HepG2 (cell line): Measurements from ENCODE around the gene HSP90AB1. TPM values are rescaled to one million over a fixed set of nuclear protein-coding genes. Genes with fewer than 3 reads are reported as not detected.
A peak's percentile ranks its signal among the peaks of the same experiment; 100 is the strongest.

Experiments
- BCL3 ChIP-seq: sonication (generic); formaldehyde crosslinking; IDR thresholded peaks from 2 replicates; pipeline ENCODE4 v1.5.1; 2020; ENCODE audit warnings: mild to moderate bottlenecking, missing genetic modification reagents, moderate library complexity
- CCAR2 ChIP-seq: fragments of 200-400 bp; formaldehyde crosslinking; optimal IDR thresholded peaks from 2 replicates; pipeline ENCODE3; 2018; ENCODE audit warnings: low read depth, mild to moderate bottlenecking, low read length, moderate library complexity
- GATA4 ChIP-seq: sonication (generic); IDR thresholded peaks from 2 replicates; pipeline ENCODE4 v1.6.1; 2016; ENCODE audit warnings: antibody characterized with exemption, low read depth, borderline replicate concordance
- HMGXB4 ChIP-seq, 2 experiments: sonication (generic) in 1 of 2; formaldehyde crosslinking in 1 of 2; IDR thresholded peaks; 2 replicates each; pipeline versions ENCODE4 v1.4.0 to v1.6.1; 2018 to 2020; ENCODE audit warnings: missing genetic modification reagents in 2 of 2, borderline replicate concordance in 1 of 2, low read depth in 1 of 2, mild to moderate bottlenecking in 1 of 2, missing biosample characterization in 1 of 2
- HNRNPH1 ChIP-seq: fragments of 200-400 bp; formaldehyde crosslinking; optimal IDR thresholded peaks from 2 replicates; pipeline ENCODE3; 2017; ENCODE audit warnings: mild to moderate bottlenecking, low read depth, low read length
- JARID2 ChIP-seq: sonication (generic); formaldehyde crosslinking; IDR thresholded peaks from 2 replicates; pipeline ENCODE4 v1.8.1; 2023; ENCODE audit warnings: missing genetic modification reagents, inconsistent platforms; ENCODE audit not compliant: insufficient replicate concordance
- PHB2 ChIP-seq: fragments of 450-650 bp; IDR thresholded peaks from 2 replicates; pipeline ENCODE4 v1.6.1; 2018; ENCODE audit not compliant: partially characterized antibody
- PLRG1 ChIP-seq: fragments of 450-650 bp; conservative IDR thresholded peaks from 2 replicates; pipeline ENCODE4 v1.6.1; 2016
- POLR2AphosphoS2 ChIP-seq: IDR thresholded peaks from 2 replicates; pipeline ENCODE4 v1.6.1; 2011; ENCODE audit warnings: low read depth, low read length, improper control_type of control experiment
- PRPF4 ChIP-seq: fragments of 200-400 bp; formaldehyde crosslinking; IDR thresholded peaks from 2 replicates; pipeline ENCODE4 v1.6.1; 2016; ENCODE audit warnings: low read length, low read depth; ENCODE audit not compliant: poor library complexity, severe bottlenecking
- RNF2 ChIP-seq: fragments of 450-650 bp; conservative IDR thresholded peaks from 2 replicates; pipeline ENCODE4 v1.6.1; 2016; ENCODE audit warnings: low read depth
- SMAD3 ChIP-seq: sonication (generic); formaldehyde crosslinking; IDR thresholded peaks from 2 replicates; pipeline ENCODE4 v1.4.0; 2020; ENCODE audit warnings: missing genetic modification reagents
- SP5 ChIP-seq: IDR thresholded peaks from 2 replicates; pipeline ENCODE4 v1.6.1; 2016; ENCODE audit warnings: low read depth, borderline replicate concordance
- TARDBP ChIP-seq: sonication (generic); formaldehyde crosslinking; IDR thresholded peaks from 2 replicates; pipeline ENCODE4 v1.8.0; 2022; ENCODE audit warnings: mild to moderate bottlenecking, missing genetic modification reagents
- ZFX ChIP-seq: sonication (generic); formaldehyde crosslinking; IDR thresholded peaks from 2 replicates; pipeline ENCODE4 v1.4.0; 2020; ENCODE audit warnings: mild to moderate bottlenecking, low read depth, missing genetic modification reagents, moderate library complexity
- ZNF256 ChIP-seq: sonication (generic); formaldehyde crosslinking; conservative IDR thresholded peaks from 2 replicates; pipeline ENCODE4 v1.4.0; 2020; ENCODE audit warnings: missing genetic modification reagents
- ZNF3 ChIP-seq: IDR thresholded peaks from 2 replicates; pipeline ENCODE4 v1.7.0; 2017; ENCODE audit warnings: inconsistent platforms
- ZNF317 ChIP-seq: sonication (generic); formaldehyde crosslinking; IDR thresholded peaks from 2 replicates; pipeline ENCODE4 v1.5.0; 2020; ENCODE audit warnings: mild to moderate bottlenecking, missing genetic modification reagents
- ZNF644 ChIP-seq: IDR thresholded peaks from 2 replicates; pipeline ENCODE4 v1.6.1; 2016; ENCODE audit warnings: low read depth
- ZNF674 ChIP-seq: sonication (generic); formaldehyde crosslinking; IDR thresholded peaks from 2 replicates; pipeline ENCODE4 v1.5.0; 2020; ENCODE audit warnings: low read depth, mild to moderate bottlenecking, missing genetic modification reagents
- ZNF704 ChIP-seq: sonication (generic); formaldehyde crosslinking; IDR thresholded peaks from 2 replicates; pipeline ENCODE4 v1.8.1; 2023; ENCODE audit warnings: mild to moderate bottlenecking, inconsistent platforms, moderate library complexity, missing genetic modification reagents, borderline replicate concordance
- ZNF772 ChIP-seq: sonication (generic); formaldehyde crosslinking; IDR thresholded peaks from 2 replicates; pipeline ENCODE4 v1.5.0; 2020; ENCODE audit warnings: mild to moderate bottlenecking, missing genetic modification reagents
- polyA plus RNA-seq, 8 experiments: library from polyadenylated mRNA; depleted of rRNA in 3 of 8; stranded (reverse) in 7 of 8; unstranded in 1 of 8; fragments of >200 nt; fragmentation: Illumina TruSeq in 4 of 8; extraction: Trizol in 4 of 8; gene quantifications; 2 replicates each; pipeline versions ENCODE4 v1.2.1 to v1.2.3, GENCODE V29; 2011 to 2016; ENCODE audit warnings: low read depth in 4 of 8, missing spikeins in 1 of 8, mixed read lengths in 1 of 8; ENCODE audit not compliant: insufficient read depth in 1 of 8
- total RNA-seq, 5 experiments: library from RNA; depleted of rRNA; stranded (reverse); fragments of >200 nt; fragmentation: Illumina TruSeq; extraction: Trizol; gene quantifications; 2 replicates each; pipeline ENCODE4 v1.2.3, GENCODE V29; 2016; ENCODE audit warnings: low read depth in 1 of 5
- TF ChIP-seq, protein P1 (sequence below): conservative IDR thresholded peaks from 2 replicates; pipeline ENCODE4 v1.6.1; 2018; ENCODE audit warnings: missing genetic modification reagents

Gene HSP90AB1
- total and polyA plus RNA-seq, 2 of the 13 experiments (the other 11 are each of a cell fraction or from before 2014, with no cell fraction given) = 1,325 to 1,472 TPM

GRCh38 chr6:44265007-44265721, 18.3 kb downstream of the HSP90AB1 start, which contains the start of gene NFKBIE (continued):
- no peak for TF ChIP-seq ZNF256
- no peak for TF ChIP-seq ZNF704 (CRISPR knock-in tag)
- TF ChIP-seq ZNF3 = no peak
- peak; percentile 49 for TF ChIP-seq SP5 (CRISPR knock-in tag)
- TF ChIP-seq PLRG1 = no peak
- no peak for TF ChIP-seq ZNF644 (CRISPR knock-in tag)
- TF ChIP-seq BCL3 (CRISPR knock-in tag) = no peak; the same call in 1 of the 2 replicates
- TF ChIP-seq CCAR2 = no peak
- no peak for TF ChIP-seq ZNF674 (CRISPR knock-in tag)
- TF ChIP-seq GATA4 = peak; percentile 66; the same call in 1 of the 2 replicates
- peak; percentile 34; the same call in 1 of the 2 replicates for TF ChIP-seq ZNF772 (CRISPR knock-in tag)
- TF ChIP-seq JARID2 (CRISPR knock-in tag) = no peak
- TF ChIP-seq SMAD3 = 0 out of 2 replicates have a peak, but pooled peaks have one; percentile 16
- peak; percentile 50; the same call in 1 of the 2 replicates for TF ChIP-seq RNF2
- TF ChIP-seq HMGXB4 (CRISPR knock-in tag; IDR thresholded peaks at IDR 0.05; ENCODE audit: borderline replicate concordance in 1 of 2, low read depth in 1 of 2) = peak; percentile 84 to 87
- TF ChIP-seq HNRNPH1 = no peak
- TF ChIP-seq PHB2 = no peak
- TF ChIP-seq ZFX (CRISPR knock-in tag) = peak; percentile 89
- TF ChIP-seq, protein P1, sequence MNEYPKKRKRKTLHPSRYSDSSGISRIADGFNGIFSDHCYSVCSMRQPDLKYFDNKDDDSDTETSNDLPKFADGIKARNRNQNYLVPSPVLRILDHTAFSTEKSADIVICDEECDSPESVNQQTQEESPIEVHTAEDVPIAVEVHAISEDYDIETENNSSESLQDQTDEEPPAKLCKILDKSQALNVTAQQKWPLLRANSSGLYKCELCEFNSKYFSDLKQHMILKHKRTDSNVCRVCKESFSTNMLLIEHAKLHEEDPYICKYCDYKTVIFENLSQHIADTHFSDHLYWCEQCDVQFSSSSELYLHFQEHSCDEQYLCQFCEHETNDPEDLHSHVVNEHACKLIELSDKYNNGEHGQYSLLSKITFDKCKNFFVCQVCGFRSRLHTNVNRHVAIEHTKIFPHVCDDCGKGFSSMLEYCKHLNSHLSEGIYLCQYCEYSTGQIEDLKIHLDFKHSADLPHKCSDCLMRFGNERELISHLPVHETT (CRISPR knock-in tag) = 0 out of 2 replicates have a peak, but pooled peaks have one; percentile 23
- no peak for TF ChIP-seq ZNF317 (CRISPR knock-in tag)
- TF ChIP-seq PRPF4 = no peak
- TF ChIP-seq TARDBP = peak; percentile 74; the same call in 1 of the 2 replicates
- TF ChIP-seq POLR2AphosphoS2 = no peak
